ENCODE data around the gene FAM20A. TPM values are rescaled to one million over a fixed set of nuclear protein-coding genes. Genes with fewer than 3 reads are reported as not detected.

FAM20A gene
- total RNA-seq, 3 donors from 2014 or later = 6.2 to 28.8 (median 11.3) TPM

DNA sequence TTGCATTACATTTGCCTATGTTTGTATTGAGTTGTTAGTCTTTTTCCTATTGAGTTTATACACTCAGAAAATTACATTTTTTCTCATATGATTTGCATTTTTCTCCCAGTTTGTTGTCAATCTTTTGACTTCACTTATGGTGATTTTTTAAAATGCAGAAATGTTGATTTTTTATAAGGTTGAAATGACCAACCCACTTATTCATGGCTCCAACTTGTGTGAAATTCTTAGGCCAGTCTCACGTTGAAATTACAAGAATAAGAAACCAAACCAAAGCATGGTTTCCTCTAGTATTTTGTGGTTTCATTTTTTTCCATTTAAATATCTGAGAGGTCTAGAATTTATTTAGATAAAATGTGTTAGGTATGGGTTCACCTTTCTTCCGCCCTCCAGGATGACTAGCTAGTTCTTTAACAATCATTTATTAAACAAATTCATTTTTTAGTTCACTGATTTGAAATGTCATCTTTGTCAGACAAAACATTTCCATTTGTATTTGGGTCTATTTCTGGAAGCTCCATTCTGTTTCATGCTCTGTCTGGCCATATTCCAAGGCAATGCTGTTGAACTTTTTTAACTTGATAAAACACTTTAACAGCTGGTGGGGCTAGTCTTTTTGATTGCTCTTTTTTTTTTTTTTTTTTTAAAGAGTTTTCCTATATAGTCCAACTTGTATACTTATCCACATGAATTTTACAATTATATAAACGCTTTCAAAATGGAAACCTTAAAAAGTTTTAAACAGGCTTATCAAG lies 40.0 kb downstream of the FAM20A start:
- Histone ChIP-seq H3K27ac (no peak overlapping the region), H3K9me3 (no peaks in the 10 kb centered on the region)

DNA sequence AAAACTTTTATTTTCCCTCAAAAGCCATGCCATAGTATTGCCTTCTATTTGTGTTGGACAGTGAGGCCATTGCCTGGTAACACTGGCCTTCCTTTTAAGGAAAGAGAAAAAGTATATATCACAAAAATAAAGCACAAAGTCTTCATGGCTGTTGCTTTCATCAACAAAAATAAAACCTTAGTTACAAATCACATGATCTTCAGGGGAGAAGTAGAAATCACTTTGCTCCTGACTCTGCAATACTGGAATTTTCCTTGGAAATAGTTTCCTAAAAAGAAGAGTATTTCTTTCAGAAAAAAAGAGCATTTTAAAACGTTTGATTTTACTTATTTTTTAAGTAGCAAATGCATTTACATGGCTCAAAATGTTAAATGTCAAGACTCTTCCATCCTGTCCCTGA lies 41.9 kb downstream of the FAM20A start:
- Histone ChIP-seq H3K27me3 (no peaks in the 10 kb centered on the region), H3K4me3 (no peak overlapping the region), H3K4me1 (no peaks in the 10 kb centered on the region), H3K9me3 (no peaks in the 10 kb centered on the region), H3K36me3 (no peaks in the 10 kb centered on the region), H3K27ac (no peak overlapping the region)
- DNase-seq (ENCODE audit: low spot score in 2 of 2) = no peak
- no peak for TF ChIP-seq POLR2AphosphoS5 (IDR thresholded peaks at IDR 0.05)
- intact Hi-C loops (cut with DNase I; ENCODE audit: low total_unique reads) = no loop called here

More for the DNA sequence above, 40.0 kb downstream of the FAM20A start:
- intact Hi-C loops (cut with DNase I; ENCODE audit: low total_unique reads) = no loop called here
- no peaks in the 10 kb centered on the region for H3K4me1 ChIP-seq
- H3K27me3 ChIP-seq = no peaks in the 10 kb centered on the region
- no peak for TF ChIP-seq POLR2A (IDR thresholded peaks at IDR 0.05)
- H3K36me3 ChIP-seq = no peaks in the 10 kb centered on the region
- no peak for DNase-seq (ENCODE audit: low spot score in 2 of 2)
- no peak overlapping the region for H3K4me3 ChIP-seq

DNA sequence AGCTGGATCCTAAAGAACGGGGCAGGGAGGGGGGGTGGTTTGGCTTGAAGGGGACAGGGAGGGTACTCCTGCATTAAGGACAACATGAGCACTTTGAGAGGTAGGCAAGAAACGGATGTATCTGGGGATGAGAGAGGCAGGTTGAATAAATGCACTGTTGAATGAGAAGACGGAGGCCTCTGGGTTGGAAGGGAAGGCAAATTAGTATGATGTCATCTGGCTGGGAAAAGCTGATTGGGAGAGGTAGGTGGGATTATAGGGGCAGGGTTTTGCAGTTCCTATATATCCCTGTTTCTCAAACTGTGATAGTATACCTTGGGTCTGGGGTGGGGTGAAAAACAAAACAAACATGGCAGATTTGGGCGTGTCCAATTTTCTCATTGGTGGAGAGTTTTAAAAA lies 44.6 kb downstream of the FAM20A start:
- intact Hi-C loops (cut with DNase I; ENCODE audit: low total_unique reads) = no loop called here
- DNase-seq (ENCODE audit: low spot score in 2 of 2) = no peak
- no peaks in the 10 kb centered on the region for H3K36me3 ChIP-seq
- no peaks in the 10 kb centered on the region for H3K4me1 ChIP-seq
- H3K27me3 ChIP-seq = no peaks in the 10 kb centered on the region
- no peaks in the 10 kb centered on the region for H3K9me3 ChIP-seq
- H3K27ac ChIP-seq = no peak overlapping the region
- TF ChIP-seq POLR2A (IDR thresholded peaks at IDR 0.05) = no peak
- no peak overlapping the region for H3K4me3 ChIP-seq

DNA sequence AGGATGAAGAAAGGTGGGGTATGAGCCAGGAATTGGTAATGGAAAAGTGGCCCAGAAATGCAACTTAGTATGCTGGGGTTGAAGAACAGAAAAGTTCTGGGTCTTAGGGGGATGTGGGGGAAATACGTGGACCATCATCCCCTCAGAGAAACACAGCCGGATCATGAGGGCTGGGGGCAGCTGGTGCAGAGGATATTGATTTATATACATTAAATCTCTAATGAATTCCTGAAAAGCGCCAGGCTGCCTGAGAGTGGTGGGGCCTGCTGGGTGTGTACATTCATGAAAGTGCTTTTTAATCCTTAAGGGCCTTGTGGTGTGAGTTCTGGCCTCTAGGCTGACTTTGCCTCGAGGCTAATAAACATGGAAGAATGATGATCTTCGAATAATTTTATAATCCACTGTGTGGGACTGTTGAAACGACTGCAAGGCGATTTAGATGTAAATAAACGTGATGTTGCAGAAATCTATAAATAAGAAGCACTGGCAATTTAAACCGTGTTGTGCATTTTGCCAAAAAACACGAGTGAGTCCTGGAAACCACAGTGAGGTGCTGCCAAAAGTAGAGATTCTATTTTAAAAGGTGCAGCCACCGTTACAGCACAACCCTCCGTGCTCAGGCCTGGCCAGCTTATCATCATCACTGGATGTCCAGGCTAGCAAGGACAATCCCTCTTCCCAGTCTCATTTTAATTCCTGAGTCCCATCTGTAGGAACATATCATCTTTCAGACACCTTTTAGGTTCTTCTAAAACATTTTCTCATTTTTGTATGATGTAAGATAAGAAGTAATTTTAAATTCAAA lies 56.9 kb downstream of the FAM20A start:
- H3K4me1 ChIP-seq = no peaks in the 10 kb centered on the region
- H3K4me3 ChIP-seq = no peak overlapping the region
- intact Hi-C loops (cut with DNase I; ENCODE audit: low total_unique reads) = no loop called here
- no peaks in the 10 kb centered on the region for H3K27me3 ChIP-seq
- peaks cover 4% of the 10 kb centered on the region for H3K36me3 ChIP-seq
- H3K9me3 ChIP-seq = peaks cover 4 to 6% of the 10 kb centered on the region in 2 donors
- TF ChIP-seq, protein P1, sequence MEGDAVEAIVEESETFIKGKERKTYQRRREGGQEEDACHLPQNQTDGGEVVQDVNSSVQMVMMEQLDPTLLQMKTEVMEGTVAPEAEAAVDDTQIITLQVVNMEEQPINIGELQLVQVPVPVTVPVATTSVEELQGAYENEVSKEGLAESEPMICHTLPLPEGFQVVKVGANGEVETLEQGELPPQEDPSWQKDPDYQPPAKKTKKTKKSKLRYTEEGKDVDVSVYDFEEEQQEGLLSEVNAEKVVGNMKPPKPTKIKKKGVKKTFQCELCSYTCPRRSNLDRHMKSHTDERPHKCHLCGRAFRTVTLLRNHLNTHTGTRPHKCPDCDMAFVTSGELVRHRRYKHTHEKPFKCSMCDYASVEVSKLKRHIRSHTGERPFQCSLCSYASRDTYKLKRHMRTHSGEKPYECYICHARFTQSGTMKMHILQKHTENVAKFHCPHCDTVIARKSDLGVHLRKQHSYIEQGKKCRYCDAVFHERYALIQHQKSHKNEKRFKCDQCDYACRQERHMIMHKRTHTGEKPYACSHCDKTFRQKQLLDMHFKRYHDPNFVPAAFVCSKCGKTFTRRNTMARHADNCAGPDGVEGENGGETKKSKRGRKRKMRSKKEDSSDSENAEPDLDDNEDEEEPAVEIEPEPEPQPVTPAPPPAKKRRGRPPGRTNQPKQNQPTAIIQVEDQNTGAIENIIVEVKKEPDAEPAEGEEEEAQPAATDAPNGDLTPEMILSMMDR (IDR thresholded peaks at IDR 0.05) = no peak
- TF ChIP-seq POLR2AphosphoS5 (IDR thresholded peaks at IDR 0.05) (no peak), POLR2A (IDR thresholded peaks at IDR 0.05) (no peak)
- no peak for DNase-seq (ENCODE audit: low spot score in 2 of 2)
- H3K27ac ChIP-seq = no peak overlapping the region

DNA sequence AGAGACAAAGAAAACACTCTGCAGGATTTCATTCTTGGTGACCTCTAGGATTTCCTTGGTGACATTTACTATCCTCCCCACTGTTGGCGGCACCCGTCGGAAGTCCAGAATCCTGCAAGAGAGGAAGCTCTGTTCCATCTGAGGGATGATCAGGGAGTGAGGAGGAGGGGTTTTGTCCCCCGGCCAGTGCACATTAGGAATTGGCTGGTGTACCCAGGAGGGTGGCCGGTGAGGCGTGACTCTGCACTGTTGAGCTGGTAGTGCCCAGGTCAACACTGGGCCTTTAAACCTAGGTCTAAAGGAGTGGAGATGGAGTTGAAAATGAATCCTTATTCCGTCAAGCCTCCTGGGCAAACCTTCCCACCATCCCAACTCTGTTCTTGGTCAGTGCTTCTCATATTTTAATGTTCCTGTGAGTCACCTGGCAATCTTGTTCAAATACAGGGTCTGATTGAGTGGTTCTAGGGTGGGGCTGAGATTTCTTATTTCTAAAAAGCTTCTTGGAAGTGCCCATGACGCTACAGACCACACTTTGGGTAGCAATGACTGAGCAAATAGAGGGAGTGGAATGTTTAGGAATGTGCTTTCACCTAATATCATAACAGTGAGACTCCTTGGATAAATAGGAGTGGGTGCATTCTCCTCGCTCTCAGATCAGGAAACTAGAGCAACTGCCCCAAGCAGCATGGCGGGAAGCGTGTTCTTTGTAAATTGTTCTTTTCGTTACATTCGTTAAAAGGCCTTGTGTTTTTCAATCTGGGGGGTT lies 58.3 kb downstream of the FAM20A start:
- no peak for DNase-seq (ENCODE audit: low spot score in 2 of 2)
- peaks cover 4% of the 10 kb centered on the region for H3K36me3 ChIP-seq
- TF ChIP-seq POLR2A (IDR thresholded peaks at IDR 0.05) = no peak
- H3K9me3 ChIP-seq = peaks cover 4 to 6% of the 10 kb centered on the region in 2 donors
- no peaks in the 10 kb centered on the region for H3K27me3 ChIP-seq
- no peak overlapping the region for H3K4me3 ChIP-seq
- no peaks in the 10 kb centered on the region for H3K4me1 ChIP-seq
- intact Hi-C loops (cut with DNase I; ENCODE audit: low total_unique reads) = no loop called here
- peak overlapping the region in 1 of 2 donors; percentile 32 for H3K27ac ChIP-seq

DNA sequence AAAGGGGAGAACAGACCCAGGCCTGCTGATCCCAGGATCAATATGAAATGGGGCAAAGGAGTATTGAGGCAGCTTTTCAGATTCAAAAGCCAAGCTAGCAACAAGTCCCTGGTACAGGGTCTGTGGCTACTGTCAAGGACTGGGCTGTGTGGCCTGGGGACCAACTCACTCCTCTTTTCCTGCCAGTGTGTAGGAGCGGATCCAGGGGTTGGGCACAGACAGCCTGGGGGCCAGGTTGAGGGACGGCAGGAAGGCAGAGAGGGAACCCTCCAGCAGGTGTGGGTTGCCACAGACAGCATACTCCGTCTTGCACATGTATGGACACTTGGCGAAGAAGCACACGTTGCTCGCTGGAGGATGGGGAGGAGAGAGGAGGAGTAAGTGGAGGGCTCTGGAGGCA lies 59.4 kb downstream of the FAM20A start:
- no peak for DNase-seq (ENCODE audit: low spot score in 2 of 2)
- Histone ChIP-seq H3K4me1 (no peaks in the 10 kb centered on the region), H3K9me3 (peaks cover 0 to 3% of the 10 kb centered on the region in 2 donors), H3K27me3 (no peaks in the 10 kb centered on the region), H3K36me3 (peaks cover 4% of the 10 kb centered on the region), H3K27ac (peak overlapping the region in 1 of 2 donors; percentile 68), H3K4me3 (no peak overlapping the region)
- TF ChIP-seq POLR2AphosphoS5 (IDR thresholded peaks at IDR 0.05) (no peak), POLR2A (IDR thresholded peaks at IDR 0.05) (no peak)
- TF ChIP-seq, protein P1 (IDR thresholded peaks at IDR 0.05) = no peak
- intact Hi-C loops (cut with DNase I; ENCODE audit: low total_unique reads) = no loop called here
